ENCODE measurements around the gene TTC39A.

DNA sequence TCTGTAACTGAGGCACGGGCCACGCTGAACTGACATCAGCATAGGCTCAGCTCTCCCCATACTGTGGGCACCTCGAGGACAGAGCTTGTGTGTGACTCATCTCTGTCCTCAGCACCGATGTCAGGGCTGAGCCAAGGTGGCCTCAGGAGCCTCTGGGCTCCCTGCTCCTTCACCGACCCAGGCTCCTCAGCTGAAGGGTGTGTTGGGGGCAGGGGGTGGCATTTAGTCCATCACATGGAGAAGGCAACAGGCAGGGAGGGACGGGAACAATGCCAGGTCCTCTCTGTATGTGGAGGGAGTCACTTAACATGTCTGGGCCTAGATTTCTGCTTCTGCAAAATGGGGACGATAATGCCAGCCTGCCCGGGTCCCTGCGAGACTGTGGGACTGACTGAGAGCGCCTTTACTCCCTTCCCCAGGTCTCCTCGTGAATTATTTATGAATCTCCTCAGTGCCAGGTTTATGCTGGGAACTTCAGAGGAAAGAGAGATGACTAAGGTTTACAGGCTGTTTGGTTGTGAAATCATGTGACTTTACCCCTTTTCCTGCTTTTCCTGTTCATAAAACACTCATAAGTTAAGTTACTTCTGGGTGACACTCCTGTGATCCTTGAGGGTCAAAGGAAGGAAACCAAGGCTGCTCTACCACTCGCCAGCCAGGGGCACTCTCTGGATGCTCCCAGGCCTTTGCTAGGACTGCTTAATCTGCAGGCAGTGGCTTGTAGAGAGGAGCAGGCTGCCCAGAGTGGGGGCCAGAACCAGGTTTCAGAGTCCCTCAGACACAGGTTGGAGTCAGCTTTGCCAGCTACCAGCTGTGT lies 16.2 kb downstream of the TTC39A start:
- TF ChIP-seq CTCF (IDR thresholded peaks at IDR 0.05), result no peak
- TF ChIP-seq EZH2 (IDR thresholded peaks at IDR 0.05; ENCODE audit: borderline replicate concordance, insufficient read depth, low read depth, low read length, poor library complexity, severe bottlenecking), result no peak
